Measurements from ENCODE around the gene SOCS7. TPM values are rescaled to one million over a fixed set of nuclear protein-coding genes. Genes with fewer than 3 reads are reported as not detected.

Gene SOCS7
- total and polyA plus RNA-seq, 2 donors (not counting 1 experiment from before 2014, with no cell fraction given): 4.8 to 9.4 TPM

DNA sequence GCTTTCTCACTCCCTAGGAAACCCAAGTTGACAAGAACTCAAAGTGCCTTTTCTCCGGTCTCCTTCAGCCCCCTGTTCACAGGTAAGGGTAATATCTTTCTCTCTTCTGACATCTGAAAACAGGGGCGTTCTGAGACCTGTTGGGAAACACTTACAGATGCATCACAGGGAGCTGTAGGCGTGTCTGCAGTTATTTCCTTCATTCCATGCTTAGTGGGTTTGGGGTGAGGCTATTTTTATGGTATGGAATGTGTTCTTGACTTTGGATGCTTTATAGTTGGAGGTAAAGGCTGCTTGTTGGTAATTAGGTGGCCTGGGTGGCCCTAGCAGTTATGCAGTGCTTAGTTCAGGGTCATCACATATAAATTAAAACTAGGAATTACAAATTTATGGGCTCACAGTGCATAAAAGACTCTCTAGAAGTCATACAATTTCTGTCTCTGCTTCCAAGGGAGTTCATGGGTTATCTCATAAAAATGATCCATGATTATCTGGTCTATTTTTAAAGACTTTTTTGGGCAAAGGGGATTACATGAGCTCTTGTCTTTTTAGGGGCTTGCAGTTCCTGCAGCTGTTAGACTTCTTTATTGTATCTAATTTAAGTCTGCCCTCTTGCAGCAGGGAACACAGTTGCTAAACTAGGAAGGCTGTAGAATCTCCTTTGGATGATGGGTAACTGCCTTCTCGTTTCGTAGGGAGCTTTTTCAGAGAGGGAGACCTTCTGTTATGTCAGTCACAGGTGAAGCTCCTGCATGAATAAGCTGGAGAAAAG lies 10.2 kb downstream of the SOCS7 start:
- Histone ChIP-seq H3K9me3 (ENCODE audit: control insufficient read depth, insufficient read depth, low read depth, low read length) (no peaks in the 10 kb centered on the region), H3K4me1 (ENCODE audit: control insufficient read depth, extremely low read depth, insufficient read depth, low read length) (no peaks in the 10 kb centered on the region), H3K27ac (ENCODE audit: insufficient read depth, low read length) (no peak overlapping the region), H3K4me3 (replicated peaks in 1 of 4; ENCODE audit: control extremely low read depth in 1 of 4, insufficient read depth in 1 of 4, low read depth in 3 of 4, low read length in 4 of 4) (no peak overlapping the region), H3K9ac (ENCODE audit: insufficient read depth, low read length) (no peak overlapping the region), H3K4me2 (ENCODE audit: extremely low read depth, insufficient read depth, low read length) (no peak overlapping the region), H3K36me3 (ENCODE audit: control insufficient read depth, insufficient read depth, low read length) (no peaks in the 10 kb centered on the region), H2AFZ (ENCODE audit: low read length) (no peak overlapping the region), H3K79me2 (ENCODE audit: control insufficient read depth, insufficient read depth, low read length) (peaks cover 2% of the 10 kb centered on the region), H3K27me3 (ENCODE audit: control insufficient read depth, insufficient read depth, low read length) (no peaks in the 10 kb centered on the region), H4K20me1 (ENCODE audit: control insufficient read depth, extremely low read depth, insufficient read depth, low read length) (peaks cover 4% of the 10 kb centered on the region)
- TF ChIP-seq, protein P1, sequence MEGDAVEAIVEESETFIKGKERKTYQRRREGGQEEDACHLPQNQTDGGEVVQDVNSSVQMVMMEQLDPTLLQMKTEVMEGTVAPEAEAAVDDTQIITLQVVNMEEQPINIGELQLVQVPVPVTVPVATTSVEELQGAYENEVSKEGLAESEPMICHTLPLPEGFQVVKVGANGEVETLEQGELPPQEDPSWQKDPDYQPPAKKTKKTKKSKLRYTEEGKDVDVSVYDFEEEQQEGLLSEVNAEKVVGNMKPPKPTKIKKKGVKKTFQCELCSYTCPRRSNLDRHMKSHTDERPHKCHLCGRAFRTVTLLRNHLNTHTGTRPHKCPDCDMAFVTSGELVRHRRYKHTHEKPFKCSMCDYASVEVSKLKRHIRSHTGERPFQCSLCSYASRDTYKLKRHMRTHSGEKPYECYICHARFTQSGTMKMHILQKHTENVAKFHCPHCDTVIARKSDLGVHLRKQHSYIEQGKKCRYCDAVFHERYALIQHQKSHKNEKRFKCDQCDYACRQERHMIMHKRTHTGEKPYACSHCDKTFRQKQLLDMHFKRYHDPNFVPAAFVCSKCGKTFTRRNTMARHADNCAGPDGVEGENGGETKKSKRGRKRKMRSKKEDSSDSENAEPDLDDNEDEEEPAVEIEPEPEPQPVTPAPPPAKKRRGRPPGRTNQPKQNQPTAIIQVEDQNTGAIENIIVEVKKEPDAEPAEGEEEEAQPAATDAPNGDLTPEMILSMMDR (conservative IDR thresholded peaks at IDR 0.05 in 1 of 2, IDR thresholded peaks at IDR 0.05 in 1 of 2; ENCODE audit: low read depth in 1 of 2, low read length in 2 of 2): no peak
- no peak for TF ChIP-seq EZH2 (IDR thresholded peaks at IDR 0.05; ENCODE audit: low read length, missing control alignments)
- peak in 1 of 2 donors; percentile 32 for DNase-seq (ENCODE audit: low read depth in 2 of 2)

DNA sequence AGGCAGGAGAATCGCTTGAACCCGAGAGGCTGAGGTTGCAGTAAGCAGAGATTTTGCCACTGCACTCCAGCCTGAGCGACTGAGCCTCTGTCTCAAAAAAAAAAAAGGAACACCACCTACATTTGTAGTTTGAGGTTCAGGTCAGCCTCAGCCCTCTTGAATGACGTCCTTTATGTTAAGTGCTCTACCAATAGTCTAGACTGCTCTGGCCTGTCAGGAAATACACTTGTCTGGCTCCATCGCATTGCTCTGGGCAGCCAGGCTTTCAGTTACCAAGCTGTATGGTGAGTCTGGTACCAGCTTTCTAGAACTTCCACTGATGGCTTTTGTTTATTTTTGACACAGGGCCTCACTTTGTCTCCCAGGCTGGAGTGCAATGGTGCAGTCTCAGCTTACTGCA lies 11.4 kb downstream of the SOCS7 start:
- Histone ChIP-seq H3K79me2 (ENCODE audit: control insufficient read depth, insufficient read depth, low read length) (peaks cover under 1% of the 10 kb centered on the region), H3K4me1 (ENCODE audit: control insufficient read depth, extremely low read depth, insufficient read depth, low read length) (no peaks in the 10 kb centered on the region), H3K9me3 (ENCODE audit: control insufficient read depth, insufficient read depth, low read depth, low read length) (no peaks in the 10 kb centered on the region), H3K27me3 (ENCODE audit: control insufficient read depth, insufficient read depth, low read length) (no peaks in the 10 kb centered on the region), H3K4me3 (replicated peaks in 1 of 4; ENCODE audit: control extremely low read depth in 1 of 4, insufficient read depth in 1 of 4, low read depth in 3 of 4, low read length in 4 of 4) (no peak overlapping the region), H3K9ac (ENCODE audit: insufficient read depth, low read length) (no peak overlapping the region), H3K27ac (ENCODE audit: insufficient read depth, low read length) (no peak overlapping the region), H4K20me1 (ENCODE audit: control insufficient read depth, extremely low read depth, insufficient read depth, low read length) (peaks cover 1% of the 10 kb centered on the region), H3K36me3 (ENCODE audit: control insufficient read depth, insufficient read depth, low read length) (no peaks in the 10 kb centered on the region), H3K4me2 (ENCODE audit: extremely low read depth, insufficient read depth, low read length) (no peak overlapping the region), H2AFZ (ENCODE audit: low read length) (no peak overlapping the region)
- TF ChIP-seq, protein P1 (conservative IDR thresholded peaks at IDR 0.05 in 1 of 2, IDR thresholded peaks at IDR 0.05 in 1 of 2; ENCODE audit: low read depth in 1 of 2, low read length in 2 of 2): no peak
- no peak for TF ChIP-seq EZH2 (IDR thresholded peaks at IDR 0.05; ENCODE audit: low read length, missing control alignments)
- no peak for DNase-seq (ENCODE audit: low read depth in 2 of 2)

DNA sequence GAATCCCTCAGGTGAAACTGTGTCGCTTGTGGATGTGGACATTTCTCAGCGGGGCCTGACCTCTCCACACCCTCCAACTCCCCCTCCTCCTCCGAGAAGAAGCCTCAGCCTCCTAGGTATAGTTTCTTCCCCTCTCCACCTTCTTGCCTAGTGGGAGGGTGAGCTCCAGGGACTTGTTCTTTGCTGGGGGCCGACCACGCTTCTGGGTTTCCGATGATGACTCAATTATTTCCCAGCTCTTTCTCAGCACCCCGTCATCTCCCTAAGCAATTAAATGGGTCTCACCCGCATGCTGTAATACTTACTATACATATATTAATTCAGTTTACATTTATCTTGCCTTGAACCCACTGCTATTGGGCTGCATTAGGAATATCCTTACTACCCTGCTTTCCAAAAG lies 13.1 kb downstream of the SOCS7 start:
- H3K4me2 ChIP-seq (ENCODE audit: extremely low read depth, insufficient read depth, low read length): no peak overlapping the region
- H4K20me1 ChIP-seq (ENCODE audit: control insufficient read depth, extremely low read depth, insufficient read depth, low read length): no peaks in the 10 kb centered on the region
- no peak overlapping the region for H3K4me3 ChIP-seq (replicated peaks in 1 of 4; ENCODE audit: control extremely low read depth in 1 of 4, insufficient read depth in 1 of 4, low read depth in 3 of 4, low read length in 4 of 4)
- TF ChIP-seq, protein P1 (conservative IDR thresholded peaks at IDR 0.05 in 1 of 2, IDR thresholded peaks at IDR 0.05 in 1 of 2; ENCODE audit: low read depth in 1 of 2, low read length in 2 of 2): no peak
- no peak for TF ChIP-seq EZH2 (IDR thresholded peaks at IDR 0.05; ENCODE audit: low read length, missing control alignments)
- no peaks in the 10 kb centered on the region for H3K27me3 ChIP-seq (ENCODE audit: control insufficient read depth, insufficient read depth, low read length)
- DNase-seq (ENCODE audit: low read depth in 2 of 2): no peak
- H3K79me2 ChIP-seq (ENCODE audit: control insufficient read depth, insufficient read depth, low read length): no peaks in the 10 kb centered on the region
- no peaks in the 10 kb centered on the region for H3K9me3 ChIP-seq (ENCODE audit: control insufficient read depth, insufficient read depth, low read depth, low read length)
- H3K9ac ChIP-seq (ENCODE audit: insufficient read depth, low read length): no peak overlapping the region
- H3K36me3 ChIP-seq (ENCODE audit: control insufficient read depth, insufficient read depth, low read length): peaks cover 2% of the 10 kb centered on the region
- no peak overlapping the region for H2AFZ ChIP-seq (ENCODE audit: low read length)
- H3K27ac ChIP-seq (ENCODE audit: insufficient read depth, low read length): no peak overlapping the region
- no peaks in the 10 kb centered on the region for H3K4me1 ChIP-seq (ENCODE audit: control insufficient read depth, extremely low read depth, insufficient read depth, low read length)
